Stimulated activated CD4-positive, alpha-beta T cell treated with anti-CD3 and anti-CD28 coated beads, Interleukin-2, amount 100 ng/mL, for 4 hours (primary cell): ENCODE measurements around the gene GLUL.
A peak's percentile ranks its signal among the peaks of the same experiment; 100 is the strongest.

ENCODE experiments used
- DNase-seq: peaks from one replicate; pipeline ENCODE4 v3.0.0-alpha.2; 2020; ENCODE audit warnings: low read depth

The GLUL gene

GRCh38 chr1:182391362-182392049, at the start of gene GLUL:
Gene GLUL (minus strand): TSS chr1:182391790. CDS start chr1:182388737, 3,053 bp downstream.
- DNase-seq, result peak; percentile 61

DNA sequence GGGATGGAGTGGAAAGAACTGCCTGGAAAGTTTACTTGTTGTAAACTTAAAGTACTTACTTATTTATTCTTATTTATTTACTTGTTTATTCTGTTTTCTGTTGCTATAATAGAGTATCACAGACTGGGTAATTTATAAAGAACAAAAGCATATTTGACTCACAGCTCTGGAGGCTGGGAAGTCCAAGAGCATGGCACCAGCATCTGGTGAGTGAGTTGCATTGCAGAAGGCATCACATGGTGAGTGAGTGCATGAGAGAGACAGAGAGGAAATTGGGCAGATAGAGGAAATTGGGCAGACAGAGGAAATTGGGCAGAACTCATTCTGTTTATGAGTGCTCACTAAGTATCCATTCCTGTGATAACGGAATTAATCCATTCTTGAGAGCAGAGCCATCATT, 46.7 kb upstream of the GLUL start:
- no peak for DNase-seq

DNA sequence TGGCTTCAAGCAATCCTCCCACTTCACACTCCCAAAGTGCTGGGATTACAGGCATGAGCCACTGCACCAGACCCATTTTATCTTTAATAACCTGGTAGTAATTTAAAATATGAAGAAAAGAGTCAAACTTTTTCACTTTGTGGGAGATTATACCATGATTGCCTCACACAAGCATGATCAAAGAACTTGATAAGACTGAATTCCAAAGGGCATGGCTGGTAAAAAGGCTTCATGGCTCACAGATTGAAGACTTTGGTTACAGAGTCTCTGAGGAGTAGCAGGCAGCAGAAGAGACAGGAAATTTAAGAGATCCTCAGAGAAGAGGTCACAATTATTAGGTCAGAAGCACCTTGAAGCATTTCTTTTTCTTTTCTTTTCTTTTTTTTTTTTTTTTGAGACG, 42.0 kb upstream of the GLUL start:
- DNase-seq, result no peak

GRCh38 chr1:182431278-182431677, 39.7 kb upstream of the GLUL start:
- DNase-seq, result no peak

DNA sequence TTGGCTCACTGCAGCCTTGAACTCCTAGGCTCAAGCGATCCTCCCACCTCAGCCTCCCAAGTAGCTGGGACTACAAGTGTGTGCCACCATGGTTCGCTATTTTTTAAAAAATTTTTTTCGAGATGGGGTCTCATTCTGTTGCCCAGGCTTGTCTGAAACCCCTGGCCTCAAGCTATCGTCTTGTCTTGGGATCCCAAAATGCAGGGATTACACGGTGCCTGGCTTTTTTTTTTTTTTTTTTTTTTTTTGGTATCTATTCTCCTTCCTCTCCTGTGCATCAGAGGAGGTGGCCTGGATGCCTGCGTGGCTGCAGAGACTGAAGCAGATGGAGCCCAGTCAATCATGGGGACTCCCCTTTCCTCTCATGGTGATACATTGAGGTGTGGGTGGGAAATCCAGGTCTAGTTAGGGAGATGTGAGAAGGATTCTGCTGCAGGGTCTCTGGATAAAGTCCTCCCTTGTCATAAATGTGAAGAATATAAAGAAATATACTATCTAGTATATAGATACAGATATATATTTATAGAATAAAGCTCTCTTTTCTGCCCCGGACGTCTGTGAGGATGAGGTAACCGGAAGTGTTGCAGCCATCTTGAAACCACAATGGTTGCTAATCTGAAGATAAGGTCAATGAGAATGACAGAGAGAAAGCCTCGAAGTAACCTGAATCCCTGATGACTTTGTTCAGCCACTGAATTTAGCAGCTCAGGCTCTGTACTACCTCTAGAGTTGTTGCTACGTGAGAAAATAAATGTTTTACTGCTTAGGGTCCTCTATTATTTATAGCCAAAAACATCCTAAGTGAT, 38.9 kb upstream of the GLUL start:
- no peak for DNase-seq

- DNase-seq, result no peak
Measured at GRCh38 chr1:182428043-182428442, 36.5 kb upstream of the GLUL start.

GRCh38 chr1:182426442-182427430, 35.1 kb upstream of the GLUL start:
- no peak for DNase-seq

GRCh38 chr1:182415789-182416188, 24.2 kb upstream of the GLUL start:
- no peak for DNase-seq

- no peak for DNase-seq
Measured at GRCh38 chr1:182413969-182414368, 22.4 kb upstream of the GLUL start.

DNA sequence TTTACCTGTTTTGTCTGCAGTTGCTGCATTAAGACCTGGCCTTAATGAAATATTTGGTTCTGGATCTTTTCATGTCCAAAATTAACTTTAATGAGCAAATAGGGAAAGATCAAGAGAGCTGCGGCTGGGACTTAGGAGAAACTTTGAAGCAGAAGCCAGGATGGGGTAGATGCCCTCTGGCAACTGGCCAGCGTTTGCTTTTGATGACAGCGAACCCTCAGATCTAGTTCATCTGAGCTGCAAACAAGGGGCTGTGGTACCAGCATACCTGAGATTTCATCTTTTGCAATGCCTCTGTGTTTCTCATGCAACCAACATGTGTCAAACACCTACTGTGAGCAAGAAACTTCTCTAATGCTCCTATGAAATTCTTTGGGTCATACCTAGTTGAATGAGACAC, 21.9 kb upstream of the GLUL start:
- DNase-seq, result no peak

DNA sequence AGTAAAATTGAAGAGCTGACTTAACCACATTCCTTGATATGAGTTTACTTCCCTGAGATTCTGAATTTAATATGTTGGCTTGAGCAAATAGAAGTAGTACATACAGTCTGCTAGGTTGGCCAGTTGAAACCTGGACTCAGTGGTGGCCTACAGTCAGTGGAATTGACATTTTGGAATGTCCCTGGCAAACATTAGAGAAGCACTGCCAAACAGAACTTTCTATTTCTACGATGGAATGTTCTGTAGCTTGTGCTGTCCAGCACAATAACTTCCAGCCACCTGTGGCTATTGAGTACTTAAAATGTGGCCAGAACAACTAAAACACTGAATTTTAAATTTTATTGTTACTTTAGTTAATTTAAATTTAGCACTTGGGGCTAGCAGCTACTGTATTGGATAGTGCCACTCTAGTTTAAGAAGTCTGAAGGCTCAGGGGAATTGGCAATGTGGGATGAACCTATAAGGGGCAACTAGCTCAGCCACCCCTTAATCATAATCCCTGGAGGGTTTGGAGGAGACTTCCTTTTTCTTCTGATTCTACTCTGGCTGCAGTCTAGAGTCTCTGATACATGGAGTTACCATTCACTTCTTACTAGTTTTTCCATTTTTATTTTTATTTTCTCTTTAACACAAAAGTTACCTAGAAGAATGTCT, 19.2 kb upstream of the GLUL start:
- DNase-seq, result no peak

GRCh38 chr1:182410138-182410537, 18.5 kb upstream of the GLUL start:
- no peak for DNase-seq

- DNase-seq, result no peak
Measured at GRCh38 chr1:182408435-182409075, 17.0 kb upstream of the GLUL start.

DNA sequence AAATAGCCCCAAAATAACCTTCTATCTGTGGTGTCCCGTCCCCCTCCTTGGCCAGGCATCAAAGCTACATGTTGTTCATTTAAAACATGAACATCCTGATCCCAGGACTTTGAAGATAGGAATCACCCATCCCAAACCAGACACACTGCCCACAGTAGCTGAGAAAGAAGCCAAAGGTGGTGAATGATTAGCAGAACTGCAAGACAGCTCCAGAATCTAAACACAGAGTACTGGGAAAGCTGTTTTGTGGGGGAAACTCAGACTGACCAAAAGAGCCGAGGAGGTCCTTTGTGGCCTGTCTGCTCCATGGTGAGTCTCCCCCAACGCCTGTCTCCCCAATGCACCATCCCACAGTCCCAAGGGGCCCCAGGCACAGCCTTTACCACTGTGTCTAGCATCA, 16.1 kb upstream of the GLUL start:
- no peak for DNase-seq

DNA sequence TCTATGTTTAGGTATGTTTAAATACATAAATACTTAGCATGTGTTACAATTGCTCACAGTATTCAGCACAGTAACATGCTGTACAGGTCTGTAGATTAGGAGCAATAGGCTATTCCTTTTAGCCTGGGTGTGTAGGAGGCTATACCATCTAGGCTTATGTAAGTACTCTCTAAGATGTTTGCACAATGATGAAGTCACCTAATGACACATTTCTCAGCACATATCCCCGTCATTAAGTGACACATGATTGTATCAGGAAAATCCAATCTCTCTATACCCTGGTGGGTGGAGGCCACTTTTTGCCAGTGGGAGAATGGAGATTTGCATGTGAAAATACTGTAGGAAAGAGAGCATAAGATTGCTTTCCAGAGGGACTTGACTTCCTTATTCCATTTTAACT, 14.4 kb upstream of the GLUL start:
- DNase-seq, result no peak

DNA sequence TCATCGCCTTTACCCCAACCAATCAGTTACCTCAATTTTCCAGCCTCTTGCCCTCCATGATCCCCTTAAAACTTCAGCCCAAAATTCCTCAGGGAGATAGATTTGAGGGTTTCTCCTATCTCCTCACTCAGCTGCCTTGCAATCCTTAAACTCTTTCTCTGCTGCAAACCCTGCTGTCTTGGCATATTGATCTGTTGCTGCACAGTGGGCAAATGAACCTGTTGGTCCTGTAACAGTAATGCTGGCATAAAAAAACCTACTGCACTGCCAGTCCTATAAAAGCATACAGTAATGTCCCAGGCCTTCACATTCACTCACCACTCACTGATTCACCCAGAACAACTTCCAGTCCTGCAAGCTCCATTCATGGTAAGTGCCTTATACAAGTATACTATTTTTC, 14.0 kb upstream of the GLUL start:
- DNase-seq, result no peak

GRCh38 chr1:182404781-182405180, 13.2 kb upstream of the GLUL start:
- DNase-seq, result no peak

DNA sequence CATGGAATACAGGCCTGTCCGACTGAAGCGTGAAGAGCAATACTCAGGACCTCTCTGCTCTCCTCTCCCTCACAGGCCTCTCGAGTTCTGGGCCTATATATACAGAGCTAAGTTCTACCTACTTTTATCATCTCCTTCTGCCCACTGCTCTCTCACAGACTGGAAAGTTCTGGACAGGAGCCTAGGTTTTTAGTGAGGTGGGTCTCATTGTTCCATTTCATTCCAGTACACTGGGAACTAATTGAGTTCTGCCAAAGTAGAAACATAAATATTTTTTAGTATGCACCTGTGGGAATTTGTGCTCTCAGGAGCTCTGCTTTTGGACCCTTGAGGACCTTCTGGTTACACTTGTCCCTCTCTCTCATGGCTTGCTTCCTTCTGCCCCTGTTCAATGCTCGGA, 9.0 kb upstream of the GLUL start, which contains the start of gene TEDDM1:
Gene TEDDM1 (minus strand): TSS at position 101 of the 400 bp plus-strand sequence. CDS start 182 bp downstream, outside the sequence.
- DNase-seq, result no peak

GRCh38 chr1:182397653-182398393, 6.2 kb upstream of the GLUL start:
- no peak for DNase-seq

DNA sequence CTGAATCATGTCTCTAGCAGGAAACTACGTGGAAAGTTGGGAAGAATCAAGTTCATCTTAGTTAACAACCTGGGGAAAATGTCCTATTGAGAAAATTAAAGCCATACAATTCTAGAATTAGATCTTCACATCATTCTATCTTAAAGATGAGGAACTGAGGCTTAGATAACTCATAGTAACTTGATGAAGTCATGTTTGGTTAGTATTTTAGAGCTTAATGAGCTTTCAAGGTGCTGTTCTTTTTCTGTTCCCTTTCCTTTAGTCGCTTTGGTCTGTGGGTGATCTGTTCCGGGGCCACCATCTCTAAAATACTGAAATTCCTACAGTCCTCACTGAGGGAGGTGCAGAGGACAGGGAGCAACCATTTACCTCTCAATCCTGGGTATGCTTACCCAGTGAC, 4.3 kb upstream of the GLUL start:
- no peak for DNase-seq
